TTC549 (cell line): Measurements from ENCODE around the gene PCSK7.
"Not testable (repeated sequence)": the region's sequence is repeated elsewhere in the genome, so short reads cannot be mapped to it uniquely, and the experiment has no call there.

ENCODE experiments used
- FAIRE-seq: peaks from 2 replicates; lab custom pipeline; 2012; peaks lifted over from hg19 to GRCh38; lab: Jason Lieb, UNC

PCSK7 gene

GRCh38 chr11:117214404-117215110 lies 17.3 kb downstream of the PCSK7 start:
- FAIRE-seq = no peak

- no peak for FAIRE-seq
Observed at GRCh38 chr11:117212697-117213355, 19.0 kb downstream of the PCSK7 start.

GRCh38 chr11:117210620-117211019 lies 21.3 kb downstream of the PCSK7 start:
- no peak for FAIRE-seq

- FAIRE-seq = not testable (repeated sequence)
Observed at GRCh38 chr11:117209351-117210125, 22.3 kb downstream of the PCSK7 start.

- FAIRE-seq = not testable (repeated sequence)
Observed at GRCh38 chr11:117208710-117209109, 23.2 kb downstream of the PCSK7 start.

GRCh38 chr11:117207481-117207880 lies 24.4 kb downstream of the PCSK7 start:
- not testable (repeated sequence) for FAIRE-seq

GRCh38 chr11:117206859-117207258 lies 25.0 kb downstream of the PCSK7 start:
- not testable (repeated sequence) for FAIRE-seq

GRCh38 chr11:117206111-117206510 lies 25.8 kb downstream of the PCSK7 start:
- FAIRE-seq = not testable (repeated sequence)

GRCh38 chr11:117205211-117205818 lies 26.6 kb downstream of the PCSK7 start:
- FAIRE-seq = no peak

GRCh38 chr11:117204283-117205080 lies 27.4 kb downstream of the PCSK7 start:
- FAIRE-seq = no peak

- no peak for FAIRE-seq
Observed at GRCh38 chr11:117203069-117203407, 28.8 kb downstream of the PCSK7 start.

GRCh38 chr11:117202386-117203068 lies 29.3 kb downstream of the PCSK7 start:
- no peak for FAIRE-seq

- FAIRE-seq = no peak
Observed at GRCh38 chr11:117201658-117202305, 30.1 kb downstream of the PCSK7 start.

- FAIRE-seq = no peak
Observed at GRCh38 chr11:117200813-117201657, 30.8 kb downstream of the PCSK7 start.

- no peak for FAIRE-seq
Observed at GRCh38 chr11:117199916-117200812, 31.7 kb downstream of the PCSK7 start.

GRCh38 chr11:117199053-117199915 lies 32.6 kb downstream of the PCSK7 start, which contains the start of gene TAGLN:
TSS of gene TAGLN (plus strand) at chr11:117199370. CDS start at chr11:117203014, 3,644 bp downstream.
- no peak for FAIRE-seq

GRCh38 chr11:117198613-117199012 lies 33.3 kb downstream of the PCSK7 start:
- FAIRE-seq = no peak
